HG02970 (cell line): ENCODE data around the gene DPYSL3.
"Not testable (repeated sequence)": the region's sequence is repeated elsewhere in the genome, so short reads cannot be mapped to it uniquely, and the experiment has no call there.

Experiments
- ATAC-seq: cut with Tn5 transposase; IDR thresholded peaks from one replicate; pipeline ENCODE4 v1.9.1; 2021; ENCODE audit warnings: mild to moderate bottlenecking, moderate library complexity, moderate number of reproducible peaks; ENCODE audit not compliant: unreplicated experiment, low FRiP score

Gene DPYSL3

GRCh38 chr5:147509710-147510651, at the start of gene DPYSL3:
Gene DPYSL3, minus strand, starts transcription at chr5:147510068. Its CDS starts 210 bp downstream, at chr5:147509858.
- no peak for ATAC-seq

- no peak for ATAC-seq
These were observed 49.0 kb upstream of the DPYSL3 start for GRCh38 chr5:147558826-147559225.

- no peak for ATAC-seq
These were observed 48.2 kb upstream of the DPYSL3 start for GRCh38 chr5:147557876-147558745.

GRCh38 chr5:147555176-147555575, 45.3 kb upstream of the DPYSL3 start:
- no peak for ATAC-seq

- no peak for ATAC-seq
These were observed 44.5 kb upstream of the DPYSL3 start for GRCh38 chr5:147554261-147554817.

GRCh38 chr5:147553817-147554216, 43.9 kb upstream of the DPYSL3 start:
- ATAC-seq, result not testable (repeated sequence)

- ATAC-seq, result no peak
These were observed 43.0 kb upstream of the DPYSL3 start for GRCh38 chr5:147552897-147553296.

- no peak for ATAC-seq
These were observed 41.8 kb upstream of the DPYSL3 start for GRCh38 chr5:147551677-147552076.

- no peak for ATAC-seq
These were observed 37.9 kb upstream of the DPYSL3 start for GRCh38 chr5:147547730-147548129.

GRCh38 chr5:147544556-147544955, 34.7 kb upstream of the DPYSL3 start:
- ATAC-seq, result no peak

- no peak for ATAC-seq
These were observed 29.2 kb upstream of the DPYSL3 start for GRCh38 chr5:147539053-147539452.

- ATAC-seq, result no peak
These were observed 28.4 kb upstream of the DPYSL3 start for GRCh38 chr5:147538236-147538635.

GRCh38 chr5:147534172-147534951, 24.5 kb upstream of the DPYSL3 start:
- no peak for ATAC-seq

- ATAC-seq, result no peak
These were observed 22.3 kb upstream of the DPYSL3 start for GRCh38 chr5:147532156-147532555.

- no peak for ATAC-seq
These were observed 20.9 kb upstream of the DPYSL3 start for GRCh38 chr5:147530530-147531389.

- no peak for ATAC-seq
These were observed 13.2 kb upstream of the DPYSL3 start for GRCh38 chr5:147523069-147523468.

GRCh38 chr5:147522435-147522834, 12.6 kb upstream of the DPYSL3 start:
- no peak for ATAC-seq

- no peak for ATAC-seq
These were observed 10.6 kb upstream of the DPYSL3 start for GRCh38 chr5:147520450-147520849.

- no peak for ATAC-seq
These were observed 9.5 kb upstream of the DPYSL3 start for GRCh38 chr5:147519380-147519779.
